HL-60 (cell line): ENCODE data around the gene HELZ.

ENCODE experiments used
- DNase-seq, 2 experiments: peaks; one replicate each; pipeline ENCODE4 v3.0.0-alpha.2; 2010 to 2020; ENCODE audit warnings: low read depth in 1 of 2, low spot score in 1 of 2
- H3K27ac ChIP-seq: fragments of 250-450 bp; sonication (Bioruptor Pico); replicated peaks from 2 replicates; pipeline ENCODE4 v1.5.1; 2020; ENCODE audit warnings: mild to moderate bottlenecking, moderate library complexity
- H3K27me3 ChIP-seq: fragments of 250-450 bp; sonication (Bioruptor Pico); 2 replicates; pipeline ENCODE4 v1.5.1; 2021; ENCODE audit warnings: mild to moderate bottlenecking, moderate library complexity; ENCODE audit not compliant: insufficient read depth, poor library complexity, severe bottlenecking
- H3K4me3 ChIP-seq: replicated peaks from 2 replicates; pipeline ENCODE4 v1.5.1; 2011; ENCODE audit warnings: mild to moderate bottlenecking, control low read depth, low read length; ENCODE audit not compliant: insufficient read depth
- CTCF ChIP-seq: IDR thresholded peaks from one replicate; pipeline ENCODE4 v1.5.1; 2011; ENCODE audit warnings: low read length, control low read depth, inconsistent platforms; ENCODE audit not compliant: insufficient read depth
- GABPA ChIP-seq: IDR thresholded peaks from 2 replicates; pipeline ENCODE4 v1.6.1; 2012; ENCODE audit warnings: low read depth
- POLR2AphosphoS5 ChIP-seq: IDR thresholded peaks from 2 replicates; pipeline ENCODE4 v1.6.1; 2012; ENCODE audit warnings: low read depth
- REST ChIP-seq: IDR thresholded peaks from 2 replicates; pipeline ENCODE4 v1.6.1; 2012; ENCODE audit warnings: low read depth; ENCODE audit not compliant: insufficient replicate concordance
- SPI1 ChIP-seq: IDR thresholded peaks from 2 replicates; pipeline ENCODE4 v1.6.1; 2012; ENCODE audit warnings: low read depth, mild to moderate bottlenecking, borderline replicate concordance

The HELZ gene

GRCh38 chr17:67276075-67276474 lies 31.1 kb upstream of the HELZ start:
- Histone ChIP-seq H3K27ac (no peak overlapping the region), H3K4me3 (no peak overlapping the region), H3K27me3 (no peaks in the 10 kb centered on the region)
- no peak for DNase-seq
- TF ChIP-seq GABPA (no peak), POLR2AphosphoS5 (no peak), REST (no peak), SPI1 (no peak), CTCF (no peak)

GRCh38 chr17:67274466-67274865 lies 29.5 kb upstream of the HELZ start:
- DNase-seq, result no peak
- Histone ChIP-seq H3K4me3 (no peak overlapping the region), H3K27me3 (no peaks in the 10 kb centered on the region), H3K27ac (no peak overlapping the region)
- TF ChIP-seq CTCF (no peak), SPI1 (no peak), POLR2AphosphoS5 (no peak), REST (no peak), GABPA (no peak)

GRCh38 chr17:67273900-67274299 lies 28.9 kb upstream of the HELZ start:
- no peaks in the 10 kb centered on the region for H3K27me3 ChIP-seq
- no peak overlapping the region for H3K4me3 ChIP-seq
- no peak for DNase-seq
- H3K27ac ChIP-seq, result no peak overlapping the region
- no peak for TF ChIP-seq SPI1
- no peak for TF ChIP-seq CTCF
- no peak for TF ChIP-seq GABPA
- no peak for TF ChIP-seq POLR2AphosphoS5
- no peak for TF ChIP-seq REST
